PC-3 (cell line): ENCODE results near the gene RXRA. TPM values are rescaled to one million over a fixed set of nuclear protein-coding genes. Genes with fewer than 3 reads are reported as not detected.

Experiments used
- ATAC-seq: fragments of 200-7000 bp; cut with Tn5 transposase; 2 replicates; pipeline ENCODE4 v1.9.1; 2020; ENCODE audit warnings: mild to moderate bottlenecking, moderate library complexity
- BruUV-seq: library from RNA; stranded (reverse); fragments of 400-500 nt; replicated peaks from 2 replicates; lab custom pipeline; 2021; lab: Mats Ljungman, UMichigan
- CTCF ChIA-PET: fragments of 300-600 bp; sonication (Branson Sonifier 250); formaldehyde crosslinking; loops from one replicate; lab custom pipeline; 2022; ENCODE audit warnings: antibody characterized with exemption; lab: Charles Lee
- POLR2A ChIA-PET: fragments of 300-600 bp; sonication (Branson Sonifier 250); formaldehyde crosslinking; loops from one replicate; lab custom pipeline; 2022; ENCODE audit warnings: antibody characterized with exemption; ENCODE audit not compliant: unreplicated experiment; lab: Charles Lee
- DNase-seq: peaks from one replicate; pipeline ENCODE4 v3.0.0-alpha.2; 2015
- H2AFZ ChIP-seq: fragments of 300-600 bp; sonication (generic); 2 replicates; pipeline ENCODE4 v1.6.0; 2016; ENCODE audit warnings: antibody characterized with exemption, low read length
- H3F3A ChIP-seq: fragments of 300-600 bp; sonication (generic); one replicate; pipeline ENCODE4 v1.6.0; 2017; ENCODE audit warnings: antibody characterized with exemption, low read length, control low read depth, mild to moderate bottlenecking; ENCODE audit not compliant: unreplicated experiment
- H3K27ac ChIP-seq: fragments of 300-600 bp; sonication (generic); 2 replicates; pipeline ENCODE4 v1.5.1; 2016; ENCODE audit warnings: mild to moderate bottlenecking, low read length
- H3K27me3 ChIP-seq: fragments of 300-600 bp; sonication (generic); 2 replicates; pipeline ENCODE4 v1.6.1; 2016; ENCODE audit warnings: low read length, mixed read lengths
- H3K36me3 ChIP-seq: fragments of 300-600 bp; sonication (generic); 2 replicates; pipeline ENCODE4 v1.6.1; 2016; ENCODE audit warnings: low read depth, mixed run types, low read length, mixed read lengths
- H3K4me1 ChIP-seq: fragments of 300-600 bp; sonication (generic); 2 replicates; pipeline ENCODE4 v1.5.1; 2016; ENCODE audit warnings: low read length; ENCODE audit not compliant: insufficient read depth
- H3K4me2 ChIP-seq: fragments of 300-600 bp; sonication (generic); 2 replicates; pipeline ENCODE4 v1.6.0; 2016; ENCODE audit warnings: low read length
- H3K4me3 ChIP-seq: fragments of 300-600 bp; sonication (generic); 2 replicates; pipeline ENCODE4 v1.5.1; 2016; ENCODE audit warnings: mild to moderate bottlenecking, low read length, mixed read lengths
- H3K79me2 ChIP-seq: fragments of 300-600 bp; sonication (generic); 2 replicates; pipeline ENCODE4 v1.6.1; 2017; ENCODE audit warnings: low read length, mixed read lengths
- H3K9ac ChIP-seq: fragments of 300-600 bp; sonication (generic); 2 replicates; pipeline ENCODE4 v1.6.0; 2016; ENCODE audit warnings: mild to moderate bottlenecking, low read length
- H3K9me2 ChIP-seq: fragments of 300-600 bp; sonication (generic); replicated peaks from 2 replicates; pipeline ENCODE4 v1.6.1; 2016; ENCODE audit warnings: mixed run types, low read length, mixed read lengths
- H3K9me3 ChIP-seq: fragments of 300-600 bp; sonication (generic); 2 replicates; pipeline ENCODE4 v1.6.1; 2016; ENCODE audit warnings: low read length, mixed read lengths
- H4K20me1 ChIP-seq: fragments of 300-600 bp; sonication (generic); 2 replicates; pipeline ENCODE4 v1.6.1; 2016; ENCODE audit warnings: low read length, mixed read lengths
- CTCF ChIP-seq: fragments of 300-600 bp; sonication (generic); conservative IDR thresholded peaks from 2 replicates; pipeline ENCODE4 v1.5.1; 2017; ENCODE audit warnings: antibody characterized with exemption, low read depth, mild to moderate bottlenecking, low read length
- EZH2 ChIP-seq: fragments of 300-600 bp; sonication (generic); IDR thresholded peaks from one replicate; pipeline ENCODE4 v1.6.1; 2017; ENCODE audit warnings: antibody characterized with exemption, mild to moderate bottlenecking, low read length; ENCODE audit not compliant: unreplicated experiment
- EZH2phosphoT487 ChIP-seq: fragments of 300-600 bp; sonication (generic); IDR thresholded peaks from 2 replicates; pipeline ENCODE4 v1.6.1; 2018; ENCODE audit warnings: mild to moderate bottlenecking, antibody characterized with exemption, low read length, borderline replicate concordance
- intact Hi-C: fragments of 100-400 bp; cut with micrococcal nuclease; formaldehyde crosslinking; loops from 2 replicates; pipeline ENCODE4 v1.9.0; 2023
- total RNA-seq: library from RNA; depleted of rRNA; stranded (reverse); fragments of >200 nt; gene quantifications from 2 replicates; pipeline ENCODE4 v1.2.3, GENCODE V29; 2014

RXRA gene
- total RNA-seq, 1 experiment from 2014 or later = 17.5 TPM

DNA sequence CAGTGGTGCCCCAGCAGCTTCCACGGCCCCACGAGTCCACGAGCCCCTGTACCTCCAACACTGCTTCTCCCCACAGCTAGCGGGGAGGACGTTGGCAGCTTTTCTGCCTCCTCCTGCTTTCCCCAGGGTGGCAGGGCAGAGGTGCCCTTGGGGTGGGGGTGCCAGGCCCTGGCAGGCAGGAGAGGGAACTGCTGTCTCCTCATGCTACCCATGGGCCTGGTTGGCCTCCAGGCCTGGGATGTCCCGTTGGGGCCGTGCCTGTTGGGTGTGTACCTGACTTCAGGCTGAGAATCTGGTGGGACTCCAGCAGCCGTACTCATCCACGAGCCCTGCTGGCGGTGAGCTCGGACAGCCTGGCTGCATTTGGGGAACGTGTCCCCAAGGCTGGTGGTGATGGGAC lies 27.3 kb downstream of the RXRA start:
- no peaks in the 10 kb centered on the region for H3K36me3 ChIP-seq
- BruUV-seq = no TSS peak
- H3K9me2 ChIP-seq = no peaks in the 10 kb centered on the region
- H3K27ac ChIP-seq = no peak overlapping the region
- no peak overlapping the region for H3K4me2 ChIP-seq
- no peak overlapping the region for H3K9ac ChIP-seq
- CTCF ChIA-PET = no interaction called here
- intact Hi-C loops = no loop called here
- H2AFZ ChIP-seq = no peak overlapping the region
- peaks cover 47% of the 10 kb centered on the region for H3K79me2 ChIP-seq
- ATAC-seq (no peak), DNase-seq (no peak)
- H3F3A ChIP-seq = no peaks in the 10 kb centered on the region
- peaks cover 28% of the 10 kb centered on the region for H3K4me1 ChIP-seq
- H3K4me3 ChIP-seq = no peak overlapping the region
- POLR2A ChIA-PET = no interaction called here
- TF ChIP-seq EZH2phosphoT487 (no peak), CTCF (no peak), EZH2 (no peak)
- no peaks in the 10 kb centered on the region for H4K20me1 ChIP-seq
- no peaks in the 10 kb centered on the region for H3K9me3 ChIP-seq
- H3K27me3 ChIP-seq = no peaks in the 10 kb centered on the region

GRCh38 chr9:134355158-134355557 lies 28.9 kb downstream of the RXRA start:
- ChIA-PET POLR2A (no interaction called here), CTCF (no interaction called here)
- no peaks in the 10 kb centered on the region for H4K20me1 ChIP-seq
- H3K27me3 ChIP-seq = no peaks in the 10 kb centered on the region
- TF ChIP-seq EZH2 = no peak
- no peak for TF ChIP-seq CTCF
- TF ChIP-seq EZH2phosphoT487 = no peak
- H3K4me2 ChIP-seq = no peak overlapping the region
- H3K4me3 ChIP-seq = no peak overlapping the region
- intact Hi-C loops = no loop called here
- no peak overlapping the region for H3K9ac ChIP-seq
- H3K9me2 ChIP-seq = no peaks in the 10 kb centered on the region
- H3F3A ChIP-seq = no peaks in the 10 kb centered on the region
- no peak overlapping the region for H2AFZ ChIP-seq
- DNase-seq (no peak), ATAC-seq (no peak)
- H3K36me3 ChIP-seq = no peaks in the 10 kb centered on the region
- no TSS peak for BruUV-seq
- H3K4me1 ChIP-seq = peaks cover 28% of the 10 kb centered on the region
- no peaks in the 10 kb centered on the region for H3K9me3 ChIP-seq
- H3K79me2 ChIP-seq = peaks cover 55% of the 10 kb centered on the region
- no peak overlapping the region for H3K27ac ChIP-seq

DNA sequence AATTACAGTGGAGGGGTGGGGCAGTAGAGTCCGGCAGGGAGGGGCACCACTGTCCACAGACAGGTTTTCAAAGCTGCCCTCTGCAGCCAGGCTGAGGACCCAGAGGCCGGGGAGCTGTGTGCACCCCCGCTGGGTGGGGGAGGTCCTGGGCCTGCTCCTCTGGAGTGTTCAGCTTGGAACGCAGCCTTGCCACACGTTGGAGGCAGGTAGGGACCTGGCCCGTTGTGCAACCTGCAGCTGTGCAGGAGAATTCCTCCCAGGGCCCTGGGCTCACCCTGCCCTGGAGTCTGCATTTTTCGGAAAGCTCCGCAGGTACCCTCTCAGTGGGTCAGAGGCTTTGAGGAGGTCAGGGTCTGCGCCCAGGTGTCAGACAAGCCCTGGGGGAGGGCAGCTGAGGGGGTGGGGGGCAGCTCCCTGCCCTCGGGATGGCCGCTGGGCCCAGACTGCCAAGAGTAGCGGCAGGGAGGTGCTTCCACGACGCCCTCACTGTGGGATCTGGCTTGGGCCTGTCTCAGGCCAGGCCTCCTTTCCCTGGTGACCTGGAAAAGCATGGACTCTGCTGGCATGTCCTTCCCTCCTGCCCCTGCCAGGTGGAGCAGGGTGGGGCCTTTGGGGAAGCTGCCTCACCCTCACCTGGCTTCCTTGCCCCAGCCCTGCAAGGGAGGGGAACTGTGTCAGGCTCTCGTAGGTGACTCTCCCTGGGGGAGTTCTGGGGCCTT lies 29.5 kb downstream of the RXRA start:
- H3K79me2 ChIP-seq = peaks cover 57% of the 10 kb centered on the region
- no peaks in the 10 kb centered on the region for H3K36me3 ChIP-seq
- H2AFZ ChIP-seq = no peak overlapping the region
- ChIA-PET CTCF (no interaction called here), POLR2A (no interaction called here)
- BruUV-seq = no TSS peak
- DNase-seq = peak; percentile 29
- ATAC-seq = peak; percentile 48
- H3K27me3 ChIP-seq = no peaks in the 10 kb centered on the region
- H3F3A ChIP-seq = no peaks in the 10 kb centered on the region
- H3K9me3 ChIP-seq = no peaks in the 10 kb centered on the region
- intact Hi-C loops = no loop called here
- peak overlapping the region; percentile 22 for H3K4me2 ChIP-seq
- H3K4me1 ChIP-seq = peaks cover 28% of the 10 kb centered on the region
- TF ChIP-seq EZH2phosphoT487 = no peak
- no peak for TF ChIP-seq CTCF
- no peak for TF ChIP-seq EZH2
- no peak overlapping the region for H3K4me3 ChIP-seq
- peak overlapping the region; percentile 51; the same call in 1 of the 2 replicates for H3K27ac ChIP-seq
- no peak overlapping the region for H3K9ac ChIP-seq
- no peaks in the 10 kb centered on the region for H4K20me1 ChIP-seq
- no peaks in the 10 kb centered on the region for H3K9me2 ChIP-seq
